Measurements from ENCODE around the gene HTT. TPM values are rescaled to one million over a fixed set of nuclear protein-coding genes. Genes with fewer than 3 reads are reported as not detected.

The HTT gene
- total and polyA plus RNA-seq, 2 of the 13 experiments (the other 11 are each of a cell fraction or from before 2014, with no cell fraction given) = 17.5 to 19.5 TPM

GRCh38 chr4:3286335-3287175 is 212.1 kb downstream of the HTT start (continued):
- TF ChIP-seq, protein P1, sequence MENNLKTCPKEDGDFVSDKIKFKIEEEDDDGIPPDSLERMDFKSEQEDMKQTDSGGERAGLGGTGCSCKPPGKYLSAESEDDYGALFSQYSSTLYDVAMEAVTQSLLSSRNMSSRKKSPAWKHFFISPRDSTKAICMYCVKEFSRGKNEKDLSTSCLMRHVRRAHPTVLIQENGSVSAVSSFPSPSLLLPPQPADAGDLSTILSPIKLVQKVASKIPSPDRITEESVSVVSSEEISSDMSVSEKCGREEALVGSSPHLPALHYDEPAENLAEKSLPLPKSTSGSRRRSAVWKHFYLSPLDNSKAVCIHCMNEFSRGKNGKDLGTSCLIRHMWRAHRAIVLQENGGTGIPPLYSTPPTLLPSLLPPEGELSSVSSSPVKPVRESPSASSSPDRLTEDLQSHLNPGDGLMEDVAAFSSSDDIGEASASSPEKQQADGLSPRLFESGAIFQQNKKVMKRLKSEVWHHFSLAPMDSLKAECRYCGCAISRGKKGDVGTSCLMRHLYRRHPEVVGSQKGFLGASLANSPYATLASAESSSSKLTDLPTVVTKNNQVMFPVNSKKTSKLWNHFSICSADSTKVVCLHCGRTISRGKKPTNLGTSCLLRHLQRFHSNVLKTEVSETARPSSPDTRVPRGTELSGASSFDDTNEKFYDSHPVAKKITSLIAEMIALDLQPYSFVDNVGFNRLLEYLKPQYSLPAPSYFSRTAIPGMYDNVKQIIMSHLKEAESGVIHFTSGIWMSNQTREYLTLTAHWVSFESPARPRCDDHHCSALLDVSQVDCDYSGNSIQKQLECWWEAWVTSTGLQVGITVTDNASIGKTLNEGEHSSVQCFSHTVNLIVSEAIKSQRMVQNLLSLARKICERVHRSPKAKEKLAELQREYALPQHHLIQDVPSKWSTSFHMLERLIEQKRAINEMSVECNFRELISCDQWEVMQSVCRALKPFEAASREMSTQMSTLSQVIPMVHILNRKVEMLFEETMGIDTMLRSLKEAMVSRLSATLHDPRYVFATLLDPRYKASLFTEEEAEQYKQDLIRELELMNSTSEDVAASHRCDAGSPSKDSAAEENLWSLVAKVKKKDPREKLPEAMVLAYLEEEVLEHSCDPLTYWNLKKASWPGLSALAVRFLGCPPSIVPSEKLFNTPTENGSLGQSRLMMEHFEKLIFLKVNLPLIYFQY (CRISPR knock-in tag; IDR thresholded peaks at IDR 0.05; ENCODE audit: borderline replicate concordance) = no peak
- no peak for TF ChIP-seq GABPA (IDR thresholded peaks at IDR 0.05; ENCODE audit: low read depth, low read length)
- TF ChIP-seq GABPA (CRISPR knock-in tag; IDR thresholded peaks at IDR 0.05; ENCODE audit: low read depth) = no peak
- TF ChIP-seq ZNF331 (CRISPR knock-in tag; IDR thresholded peaks at IDR 0.05) = no peak; the same call in 1 of the 2 replicates
- no peak for TF ChIP-seq ZFP36L1 (CRISPR knock-in tag; IDR thresholded peaks at IDR 0.05)
- TF ChIP-seq ZNF580 (CRISPR knock-in tag; IDR thresholded peaks at IDR 0.05; ENCODE audit: borderline replicate concordance, low read depth) = no peak
- TF ChIP-seq ZSCAN21 (CRISPR knock-in tag; IDR thresholded peaks at IDR 0.05; ENCODE audit: borderline replicate concordance) = no peak
- TF ChIP-seq NFE2 (CRISPR knock-in tag; IDR thresholded peaks at IDR 0.05) = no peak
- no peak for TF ChIP-seq BCL3 (CRISPR knock-in tag; IDR thresholded peaks at IDR 0.05)
- no peak for TF ChIP-seq ZNF704 (CRISPR knock-in tag; IDR thresholded peaks at IDR 0.05; ENCODE audit: borderline replicate concordance)
- TF ChIP-seq, protein P2, sequence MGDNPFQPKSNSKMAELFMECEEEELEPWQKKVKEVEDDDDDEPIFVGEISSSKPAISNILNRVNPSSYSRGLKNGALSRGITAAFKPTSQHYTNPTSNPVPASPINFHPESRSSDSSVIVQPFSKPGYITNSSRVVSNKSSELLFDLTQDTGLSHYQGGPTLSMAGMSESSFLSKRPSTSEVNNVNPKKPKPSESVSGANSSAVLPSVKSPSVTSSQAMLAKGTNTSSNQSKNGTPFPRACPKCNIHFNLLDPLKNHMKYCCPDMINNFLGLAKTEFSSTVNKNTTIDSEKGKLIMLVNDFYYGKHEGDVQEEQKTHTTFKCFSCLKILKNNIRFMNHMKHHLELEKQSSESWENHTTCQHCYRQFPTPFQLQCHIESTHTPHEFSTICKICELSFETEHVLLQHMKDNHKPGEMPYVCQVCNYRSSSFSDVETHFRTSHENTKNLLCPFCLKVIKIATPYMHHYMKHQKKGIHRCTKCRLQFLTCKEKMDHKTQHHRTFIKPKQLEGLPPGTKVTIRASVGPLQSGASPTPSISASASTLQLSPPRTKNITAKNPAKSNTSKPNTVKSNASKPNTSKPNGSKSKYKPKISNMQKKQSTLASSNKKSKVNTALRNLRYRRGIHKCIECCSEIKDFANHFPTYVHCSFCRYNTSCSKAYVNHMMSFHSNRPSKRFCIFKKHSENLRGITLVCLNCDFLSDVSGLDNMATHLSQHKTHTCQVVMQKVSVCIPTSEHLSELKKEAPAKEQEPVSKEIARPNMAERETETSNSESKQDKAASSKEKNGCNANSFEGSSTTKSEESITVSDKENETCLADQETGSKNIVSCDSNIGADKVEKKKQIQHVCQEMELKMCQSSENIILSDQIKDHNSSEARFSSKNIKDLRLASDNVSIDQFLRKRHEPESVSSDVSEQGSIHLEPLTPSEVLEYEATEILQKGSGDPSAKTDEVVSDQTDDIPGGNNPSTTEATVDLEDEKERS (CRISPR knock-in tag; IDR thresholded peaks at IDR 0.05) = no peak
- no peak for TF ChIP-seq KAT8 (CRISPR knock-in tag; IDR thresholded peaks at IDR 0.05)
- no peak for TF ChIP-seq SRF (IDR thresholded peaks at IDR 0.05; ENCODE audit: low read depth, low read length)
- no peak for TF ChIP-seq ZNF460 (CRISPR knock-in tag; IDR thresholded peaks at IDR 0.05; ENCODE audit: borderline replicate concordance)
- no peak for TF ChIP-seq PAX8 (CRISPR knock-in tag; IDR thresholded peaks at IDR 0.05; ENCODE audit: borderline replicate concordance)
- TF ChIP-seq ZBTB42 (CRISPR knock-in tag; IDR thresholded peaks at IDR 0.05) = no peak

Measured in HepG2 (cell line).